Uterus (tissue), 4 donors: ENCODE data around the gene KLF6. TPM values are rescaled to one million over a fixed set of nuclear protein-coding genes. Genes with fewer than 3 reads are reported as not detected.
"Not testable (repeated sequence)": the region's sequence is repeated elsewhere in the genome, so short reads cannot be mapped to it uniquely, and the experiment has no call there.

ENCODE experiments used
- DNase-seq, 2 donors: peaks; one replicate each; pipeline ENCODE4 v3.0.0-alpha.2; 2019 to 2020
- H3K27ac ChIP-seq, 2 donors: fragments of 200-600 bp; sonication (generic); 1 replicate in 1 of 2; 2 replicates in 1 of 2; pipeline ENCODE4 v1.5.1; 2016 to 2018
- H3K27me3 ChIP-seq, 2 donors: fragments of 200-600 bp; sonication (generic); one replicate each; pipeline ENCODE4 v1.5.1; 2018 to 2019; ENCODE audit warnings: control low read depth in 1 of 2
- H3K36me3 ChIP-seq, 2 donors: fragments of 200-600 bp; sonication (generic); one replicate each; pipeline ENCODE4 v1.5.1; 2019; ENCODE audit warnings: control low read depth in 1 of 2
- H3K4me1 ChIP-seq, 2 donors: fragments of 200-600 bp; sonication (generic); one replicate each; pipeline ENCODE4 v1.5.1; 2018 to 2019; ENCODE audit warnings: control low read depth in 1 of 2
- H3K4me3 ChIP-seq, 2 donors: fragments of 200-600 bp; sonication (generic); 1 replicate in 1 of 2; 2 replicates in 1 of 2; pipeline ENCODE4 v1.5.1; 2018 to 2019; ENCODE audit warnings: mild to moderate bottlenecking in 1 of 2
- H3K9me3 ChIP-seq, 2 donors: fragments of 200-600 bp; sonication (generic); one replicate each; pipeline ENCODE4 v1.5.1; 2019; ENCODE audit warnings: control low read depth in 1 of 2
- CTCF ChIP-seq, 4 experiments: fragments of 200-600 bp in 2 of 4; fragments of 450-650 bp in 2 of 4; sonication (generic) in 2 of 4; IDR thresholded peaks; one replicate each; pipeline ENCODE4 v1.5.1; 2016 to 2019; ENCODE audit warnings: antibody characterized with exemption in 4 of 4, mild to moderate bottlenecking in 2 of 4, moderate library complexity in 1 of 4
- POLR2A ChIP-seq, 2 donors: fragments of 450-650 bp; IDR thresholded peaks; one replicate each; pipeline ENCODE4 v1.6.1; 2016; ENCODE audit warnings: antibody characterized with exemption in 2 of 2, mild to moderate bottlenecking in 1 of 2, moderate library complexity in 1 of 2
- intact Hi-C: fragments of 100-400 bp; cut with DNase I; formaldehyde crosslinking; loops from one replicate; pipeline ENCODE4 v1.15.1; 2023; ENCODE audit warnings: low total_unique reads
- total RNA-seq, 4 donors: library from RNA; depleted of rRNA in 3 of 4; stranded (reverse); fragments of >200 nt in 3 of 4; gene quantifications; one replicate each; pipeline versions ENCODE4 v1.1.0 to v1.2.4, GENCODE V29; 2014 to 2023
- donor health status: DM: yes; HTN: yes; CAD: no.

Gene KLF6
- total RNA-seq, 4 donors from 2014 or later, result 47.9 to 128 (median 87.4) TPM

- H3K4me3 ChIP-seq, result no peak overlapping the region
- H3K36me3 ChIP-seq, result no peaks in the 10 kb centered on the region
- intact Hi-C loops, result no loop called here
- no peaks in the 10 kb centered on the region for H3K4me1 ChIP-seq
- H3K27me3 ChIP-seq, result no peaks in the 10 kb centered on the region
- no peak overlapping the region for H3K27ac ChIP-seq
- no peak for DNase-seq
- no peaks in the 10 kb centered on the region for H3K9me3 ChIP-seq
- TF ChIP-seq CTCF (IDR thresholded peaks at IDR 0.05) (no peak), POLR2A (IDR thresholded peaks at IDR 0.05) (no peak)
These were observed 44.7 kb downstream of the KLF6 start for GRCh38 chr10:3740157-3740871.

- intact Hi-C loops, result no loop called here
- DNase-seq, result no peak
These were observed 46.1 kb downstream of the KLF6 start for GRCh38 chr10:3738855-3739350.

GRCh38 chr10:3737864-3738263 lies 47.1 kb downstream of the KLF6 start:
- TF ChIP-seq POLR2A (IDR thresholded peaks at IDR 0.05), result no peak
- no peak overlapping the region for H3K4me3 ChIP-seq
- intact Hi-C loops, result no loop called here
- no peak overlapping the region for H3K27ac ChIP-seq
- no peaks in the 10 kb centered on the region for H3K9me3 ChIP-seq
- no peaks in the 10 kb centered on the region for H3K36me3 ChIP-seq
- no peaks in the 10 kb centered on the region for H3K4me1 ChIP-seq
- DNase-seq, result no peak
- H3K27me3 ChIP-seq, result no peaks in the 10 kb centered on the region

More at GRCh38 chr10:3738855-3739350, 46.1 kb downstream of the KLF6 start:
- TF ChIP-seq POLR2A (IDR thresholded peaks at IDR 0.05), result no peak
- no peak for TF ChIP-seq CTCF (IDR thresholded peaks at IDR 0.05)
- H3K27me3 ChIP-seq, result no peaks in the 10 kb centered on the region
- H3K36me3 ChIP-seq, result no peaks in the 10 kb centered on the region
- no peaks in the 10 kb centered on the region for H3K4me1 ChIP-seq
- no peak overlapping the region for H3K27ac ChIP-seq
- H3K9me3 ChIP-seq, result no peaks in the 10 kb centered on the region
- no peak overlapping the region for H3K4me3 ChIP-seq

- Histone ChIP-seq H3K27ac (no peak overlapping the region), H3K4me3 (no peak overlapping the region), H3K27me3 (no peaks in the 10 kb centered on the region), H3K36me3 (no peaks in the 10 kb centered on the region), H3K9me3 (no peaks in the 10 kb centered on the region), H3K4me1 (no peaks in the 10 kb centered on the region)
- DNase-seq, result no peak
- TF ChIP-seq CTCF (IDR thresholded peaks at IDR 0.05) (no peak), POLR2A (IDR thresholded peaks at IDR 0.05) (no peak)
- intact Hi-C loops, result no loop called here
These were observed 49.8 kb downstream of the KLF6 start for GRCh38 chr10:3735175-3735574.

- Histone ChIP-seq H3K27me3 (no peaks in the 10 kb centered on the region), H3K4me3 (no peak overlapping the region), H3K27ac (no peak overlapping the region), H3K4me1 (no peaks in the 10 kb centered on the region), H3K36me3 (no peaks in the 10 kb centered on the region), H3K9me3 (no peaks in the 10 kb centered on the region)
- intact Hi-C loops, result no loop called here
- no peak for DNase-seq
- no peak for TF ChIP-seq POLR2A (IDR thresholded peaks at IDR 0.05)
- no peak for TF ChIP-seq CTCF (IDR thresholded peaks at IDR 0.05)
These were observed 50.9 kb downstream of the KLF6 start for GRCh38 chr10:3734111-3734510.

GRCh38 chr10:3732183-3732582 lies 52.8 kb downstream of the KLF6 start:
- H3K4me1 ChIP-seq, H3K27ac ChIP-seq, H3K36me3 ChIP-seq, DNase-seq, H3K9me3 ChIP-seq, H3K4me3 ChIP-seq, intact Hi-C loops, H3K27me3 ChIP-seq: not testable (repeated sequence)
